ENCODE measurements around the gene CHP1.
A peak's percentile ranks its signal among the peaks of the same experiment; 100 is the strongest.
"Not testable (repeated sequence)": the region's sequence is repeated elsewhere in the genome, so short reads cannot be mapped to it uniquely, and the experiment has no call there.

CHP1 gene

DNA sequence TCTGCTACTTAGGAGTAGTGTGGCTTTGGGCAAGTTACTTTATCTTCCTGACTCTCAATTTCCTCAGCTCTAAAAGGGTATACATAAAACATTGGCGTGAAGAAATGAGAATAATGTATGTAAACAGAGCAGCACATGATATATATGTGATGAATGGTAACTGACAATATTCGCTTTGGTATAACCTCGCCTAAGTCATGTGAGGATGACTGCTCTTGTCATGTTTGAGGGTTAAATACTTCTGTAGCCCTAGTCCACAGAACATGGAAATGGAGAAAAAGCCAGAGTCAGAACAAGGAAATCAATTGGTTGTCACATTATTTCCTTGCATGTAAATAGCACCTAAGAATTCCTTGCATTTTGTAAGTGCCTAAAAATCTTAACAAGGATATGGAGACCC is 25.0 kb downstream of the CHP1 start:
- DNase-seq (ENCODE audit: extremely low read depth in 1 of 2, low read depth in 1 of 2) = no peak

DNA sequence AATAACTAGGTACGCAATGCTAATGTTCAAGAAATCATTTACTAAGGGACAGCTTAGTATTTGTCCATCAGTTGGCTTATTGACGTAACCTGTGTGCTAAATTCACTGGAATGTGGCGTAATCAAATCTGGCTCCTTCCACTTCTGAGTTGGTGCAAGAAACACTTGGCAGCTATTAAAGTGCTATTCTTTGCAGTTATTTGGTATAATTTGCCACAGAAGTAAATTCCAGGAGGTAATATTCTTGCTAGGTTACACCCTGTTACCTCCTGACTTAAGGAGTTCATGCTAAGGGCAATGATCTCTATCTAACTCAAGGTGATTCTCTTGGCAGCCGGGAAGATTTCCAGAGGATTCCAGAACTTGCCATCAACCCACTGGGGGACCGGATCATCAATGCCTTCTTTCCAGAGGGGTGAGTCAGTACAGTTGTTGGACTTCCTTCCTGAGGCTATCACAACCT is 25.5 kb downstream of the CHP1 start:
- DNase-seq (ENCODE audit: extremely low read depth in 1 of 2, low read depth in 1 of 2) = no peak

DNA sequence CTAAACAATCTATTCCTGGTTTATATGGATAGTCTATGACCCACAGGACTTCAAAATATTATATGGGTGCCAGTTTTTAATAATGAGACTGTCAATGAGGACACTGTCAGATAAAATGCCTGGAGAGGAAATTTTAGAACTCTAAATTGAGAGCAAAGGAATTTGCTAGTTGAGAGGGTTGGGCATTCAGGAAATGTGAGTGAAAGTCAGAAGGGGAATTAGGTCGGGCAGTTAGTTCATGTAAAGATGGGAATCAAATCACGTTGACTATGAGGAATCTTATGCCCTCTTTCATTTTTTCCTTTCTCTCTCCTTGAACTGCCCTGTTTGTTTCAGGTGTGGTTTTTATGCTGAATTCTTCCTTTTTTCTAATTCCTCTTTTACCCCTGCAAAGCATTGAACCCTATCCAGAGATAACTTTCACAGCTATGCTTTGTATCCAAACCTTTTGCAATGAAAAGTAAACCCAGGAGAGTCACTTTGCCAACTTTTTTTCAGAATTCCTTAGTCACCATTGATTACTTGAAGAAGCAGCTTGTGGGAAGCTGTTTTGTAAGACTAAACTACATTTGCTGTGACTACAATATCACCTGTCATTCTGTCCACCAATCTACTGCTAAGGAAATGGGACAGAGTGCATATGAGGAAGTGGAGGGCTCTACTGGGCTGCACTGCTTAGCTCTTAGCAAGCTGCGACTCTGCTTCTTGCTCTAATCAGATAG is 27.8 kb downstream of the CHP1 start:
- no peak for DNase-seq (ENCODE audit: extremely low read depth in 1 of 2, low read depth in 1 of 2)

DNA sequence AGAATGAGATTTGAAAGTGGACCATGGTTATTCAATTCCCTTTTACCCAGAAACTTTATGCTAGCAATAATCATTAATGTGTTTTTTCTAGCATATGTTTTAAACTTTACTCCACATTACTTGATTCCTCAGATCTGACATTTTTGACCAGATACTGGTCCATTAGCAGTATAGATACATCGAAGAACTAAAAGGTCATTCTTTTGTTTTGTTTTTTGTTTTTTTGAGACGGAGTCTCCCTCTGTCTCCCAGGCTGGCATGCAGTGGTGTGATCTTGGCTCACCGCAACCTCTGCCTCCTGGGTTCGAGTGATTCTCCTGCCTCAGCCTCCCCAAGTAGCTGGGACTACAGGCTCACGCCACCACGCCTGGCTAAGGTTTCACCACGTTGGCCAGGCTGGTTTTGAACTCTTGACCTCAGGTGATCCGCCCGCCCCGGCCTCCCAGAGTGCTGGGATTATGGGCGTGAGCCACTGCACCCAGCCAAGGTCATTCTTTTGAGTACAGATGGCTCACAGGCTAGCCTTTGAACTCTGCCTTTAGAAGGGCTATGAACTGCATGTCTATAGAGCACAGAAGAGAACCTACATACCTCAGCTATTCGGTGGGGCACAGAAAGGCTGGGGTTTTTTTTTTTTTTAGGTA is 28.6 kb downstream of the CHP1 start:
- DNase-seq (ENCODE audit: extremely low read depth in 1 of 2, low read depth in 1 of 2) = no peak

DNA sequence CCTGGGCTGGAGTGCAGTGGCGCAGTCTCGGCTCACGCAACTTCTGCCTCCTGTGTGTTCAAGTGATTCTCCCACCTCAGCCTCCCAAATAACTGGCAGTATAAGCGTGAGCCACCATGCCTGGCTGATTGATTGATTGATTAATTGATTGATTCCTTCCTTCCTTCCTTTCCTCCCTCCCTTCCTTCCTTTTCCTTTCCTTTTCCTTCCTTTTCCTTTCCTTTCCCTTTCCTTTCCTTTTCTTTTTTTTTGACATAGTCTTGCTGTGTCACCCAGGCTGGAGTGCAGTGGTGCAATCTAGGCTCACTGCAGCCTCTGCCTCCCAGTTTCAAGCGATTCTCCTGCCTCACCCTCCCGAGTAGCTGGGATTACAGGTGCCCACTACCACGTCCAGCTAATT is 29.9 kb downstream of the CHP1 start:
- DNase-seq (ENCODE audit: extremely low read depth in 1 of 2, low read depth in 1 of 2) = not testable (repeated sequence)

DNA sequence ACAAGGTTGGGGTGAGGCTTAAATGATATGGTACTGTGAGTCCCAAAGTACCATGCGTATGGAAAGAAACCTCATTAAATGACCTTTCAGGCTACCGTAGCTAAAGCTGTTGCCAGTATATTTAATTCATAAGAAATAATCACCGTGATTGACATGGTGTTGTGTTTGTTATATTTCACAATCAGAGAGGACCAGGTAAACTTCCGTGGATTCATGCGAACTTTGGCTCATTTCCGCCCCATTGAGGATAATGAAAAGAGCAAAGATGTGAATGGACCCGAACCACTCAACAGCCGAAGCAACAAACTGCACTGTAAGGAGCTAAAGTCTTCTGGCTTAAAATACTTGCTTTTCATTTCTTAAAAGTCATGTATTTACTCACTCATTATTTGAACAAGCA is 31.5 kb downstream of the CHP1 start:
- DNase-seq (ENCODE audit: extremely low read depth in 1 of 2, low read depth in 1 of 2) = no peak

DNA sequence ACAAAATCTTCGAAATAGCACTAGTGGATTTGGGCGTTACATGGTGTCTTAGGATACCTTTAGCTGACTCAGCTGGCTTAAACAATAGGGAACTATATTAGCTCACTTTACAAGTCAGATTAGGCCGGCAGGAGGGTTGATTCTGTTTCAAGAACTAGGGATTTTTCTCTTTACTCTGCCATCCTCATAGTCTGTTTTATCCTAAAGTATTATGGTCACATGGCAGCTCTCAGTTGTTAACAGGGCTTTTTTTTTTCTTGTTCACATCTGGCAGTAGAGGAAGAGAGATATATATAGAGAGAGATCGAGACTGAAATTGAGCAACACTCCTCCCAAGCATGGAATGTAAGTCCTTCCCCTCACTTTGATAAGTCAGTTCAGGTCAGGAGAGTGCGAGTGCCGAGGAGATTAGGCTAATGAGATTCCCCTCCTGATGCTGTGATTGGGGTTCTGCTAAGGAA is 32.9 kb downstream of the CHP1 start:
- no peak for DNase-seq (ENCODE audit: extremely low read depth in 1 of 2, low read depth in 1 of 2)

DNA sequence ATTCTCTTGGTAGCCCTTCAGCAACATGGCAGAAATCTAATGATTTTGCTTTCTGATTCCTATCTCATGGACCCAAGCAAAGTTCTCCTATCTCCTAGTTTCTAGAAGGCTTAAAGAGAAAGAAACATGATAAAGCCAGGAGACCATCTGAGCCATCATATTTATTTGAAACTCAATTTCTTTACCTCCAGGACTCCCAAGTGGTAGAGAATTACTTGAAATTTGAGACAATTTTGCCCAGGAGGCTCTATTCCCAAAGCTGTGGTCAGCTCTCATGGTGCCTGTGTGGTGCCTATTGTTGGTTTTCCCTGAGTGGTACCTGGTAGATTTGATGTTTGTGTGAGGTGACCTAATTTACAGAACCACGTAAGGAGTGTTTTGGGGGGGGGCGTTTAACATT is 38.8 kb downstream of the CHP1 start:
- no peak for DNase-seq (ENCODE audit: extremely low read depth in 1 of 2, low read depth in 1 of 2)

DNA sequence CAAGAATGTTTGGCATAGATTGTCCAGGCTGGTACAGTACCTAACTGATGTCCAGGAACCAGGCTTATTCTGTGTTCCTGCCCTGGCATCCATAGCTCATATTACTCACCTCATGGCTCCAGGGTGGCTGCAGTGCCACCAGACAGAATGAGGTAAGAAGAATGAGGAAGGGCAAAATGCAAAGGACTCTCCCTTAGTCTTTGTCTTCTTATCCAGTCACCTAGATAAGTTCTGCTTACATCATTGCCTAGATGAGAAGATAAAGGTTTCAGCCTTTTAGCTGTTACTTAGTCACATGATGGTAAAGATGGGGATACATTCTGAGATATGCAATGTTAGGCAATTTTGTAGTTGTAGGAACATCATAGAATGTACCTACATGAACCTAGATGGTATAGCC is 45.8 kb downstream of the CHP1 start:
- no peak for DNase-seq (ENCODE audit: extremely low read depth in 1 of 2, low read depth in 1 of 2)

DNA sequence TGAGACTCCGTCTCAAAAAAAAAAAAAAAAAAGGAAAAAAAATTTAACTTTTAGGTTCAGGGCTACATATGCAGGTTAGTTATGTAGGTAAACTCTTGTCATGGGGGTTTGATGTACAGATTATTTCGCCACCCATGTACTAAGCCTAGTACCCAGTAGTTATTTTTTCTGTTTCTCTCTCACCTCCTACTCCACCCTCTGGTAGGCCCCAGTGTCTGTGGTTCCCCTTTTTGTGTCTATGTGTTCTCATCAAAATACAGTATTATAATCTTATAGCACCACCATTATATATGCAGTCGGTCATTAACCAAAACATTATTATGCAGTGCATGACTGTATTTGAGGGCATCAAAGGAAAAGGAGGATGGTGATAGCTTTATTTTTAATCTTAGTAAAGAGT is 47.3 kb downstream of the CHP1 start:
- no peak for DNase-seq (ENCODE audit: extremely low read depth in 1 of 2, low read depth in 1 of 2)

DNA sequence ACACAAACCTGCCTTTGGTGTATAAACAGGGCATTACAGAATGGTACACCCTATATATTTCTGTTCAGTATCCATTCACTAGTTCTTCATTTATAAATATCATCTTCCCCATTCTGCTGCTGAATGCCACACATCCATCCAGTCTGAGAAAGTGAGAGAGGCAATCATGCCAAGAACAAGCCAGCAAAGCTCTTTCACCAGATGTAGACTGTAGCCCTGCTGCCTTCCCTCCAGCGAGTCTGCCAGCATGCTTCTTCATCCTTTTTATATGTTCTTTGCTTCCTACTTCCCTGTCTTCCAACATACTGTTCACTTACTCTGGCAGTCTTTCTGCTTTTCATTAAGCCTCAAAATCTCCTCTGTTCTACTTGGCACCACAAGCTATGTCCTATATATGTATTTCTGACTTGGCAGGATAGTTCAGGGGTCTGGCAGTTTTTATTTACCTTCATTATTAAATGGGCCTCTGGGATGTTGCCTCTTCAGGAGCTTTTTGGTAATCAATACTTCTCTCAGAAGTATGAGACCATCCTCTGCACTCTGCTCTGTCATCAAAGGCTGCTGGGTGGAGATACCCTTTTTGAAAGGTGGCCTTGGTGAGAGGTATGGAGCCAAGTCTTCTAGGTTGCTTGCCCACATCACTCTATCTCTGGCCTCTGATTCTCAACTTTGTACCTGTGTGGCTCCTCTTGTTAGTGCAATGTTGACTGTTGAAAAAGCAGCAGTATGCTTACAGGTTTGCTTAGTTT is 48.6 kb downstream of the CHP1 start:
- no peak for DNase-seq (ENCODE audit: extremely low read depth in 1 of 2, low read depth in 1 of 2)

DNA sequence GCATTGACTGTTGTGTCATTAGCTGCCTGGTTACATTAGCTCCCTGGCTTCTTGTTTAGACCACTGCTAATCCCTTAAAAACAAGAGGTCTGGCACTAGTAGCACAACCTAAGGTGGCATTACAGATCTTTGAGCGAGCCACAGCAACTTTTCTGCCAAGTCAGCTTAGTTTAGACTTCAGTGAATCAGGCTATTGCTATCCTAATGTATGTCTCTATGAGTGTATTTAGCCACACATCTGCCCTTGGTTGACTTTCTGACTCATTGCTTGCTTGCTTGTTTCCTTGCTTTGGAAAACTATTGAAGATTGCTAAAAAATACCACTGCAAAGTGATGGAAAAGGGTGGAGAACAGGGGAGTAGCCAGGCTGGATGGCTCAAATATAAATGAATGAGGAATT is 50.2 kb downstream of the CHP1 start:
- DNase-seq (ENCODE audit: extremely low read depth in 1 of 2, low read depth in 1 of 2) = no peak

DNA sequence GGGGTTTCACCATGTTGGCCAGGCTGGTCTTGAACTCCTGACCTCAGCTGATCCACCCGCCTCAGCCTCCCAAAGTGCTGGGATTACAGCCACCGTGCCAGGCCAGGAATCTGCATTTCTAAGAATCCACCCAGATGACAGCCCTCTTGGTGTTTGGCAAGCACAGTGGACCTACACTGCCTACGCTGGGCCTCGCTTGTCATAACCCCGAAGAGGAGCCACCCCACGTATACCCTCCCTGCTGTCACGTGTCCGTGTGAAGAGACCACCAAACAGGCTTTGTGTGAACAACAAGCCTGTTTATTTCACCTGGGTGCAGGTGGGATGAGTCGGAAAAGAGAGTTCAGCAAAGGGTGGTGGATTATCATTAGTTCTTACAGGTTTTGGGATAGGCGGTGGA is 51.4 kb downstream of the CHP1 start:
- not testable (repeated sequence) for DNase-seq (ENCODE audit: extremely low read depth in 1 of 2, low read depth in 1 of 2)

DNA sequence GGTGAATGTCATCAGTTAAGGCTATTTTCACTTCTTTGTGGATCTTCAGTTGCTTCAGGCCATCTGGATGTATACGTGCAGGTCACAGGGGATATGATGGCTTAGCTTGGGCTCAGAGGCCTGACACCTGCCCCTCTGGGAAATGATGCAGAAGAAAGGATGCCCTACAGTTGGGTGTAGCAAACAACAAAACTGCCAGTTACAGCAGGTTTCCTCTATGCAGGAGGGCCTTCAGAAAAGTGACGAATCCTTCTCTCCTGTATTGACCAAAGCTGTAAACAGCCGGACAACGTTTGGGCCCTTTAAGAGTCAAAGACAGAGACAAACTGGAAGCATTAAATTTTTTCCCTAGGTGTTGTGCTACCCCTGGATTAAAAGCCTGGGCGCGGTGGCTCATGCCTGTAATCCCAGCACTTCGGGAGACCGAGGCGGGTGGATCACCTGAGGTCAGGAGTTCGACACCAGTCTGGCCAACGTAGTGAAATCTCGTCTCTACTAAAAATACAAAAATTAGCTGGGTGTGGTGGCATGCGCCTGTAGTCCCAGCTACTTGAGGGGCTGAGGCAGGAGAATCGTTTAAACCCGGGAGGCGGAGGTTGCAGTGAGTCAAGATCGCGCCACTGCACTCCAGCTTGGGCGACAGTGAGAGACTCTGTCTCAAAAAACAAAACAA is 52.0 kb downstream of the CHP1 start:
- DNase-seq (ENCODE audit: extremely low read depth in 1 of 2, low read depth in 1 of 2) = not testable (repeated sequence)

DNA sequence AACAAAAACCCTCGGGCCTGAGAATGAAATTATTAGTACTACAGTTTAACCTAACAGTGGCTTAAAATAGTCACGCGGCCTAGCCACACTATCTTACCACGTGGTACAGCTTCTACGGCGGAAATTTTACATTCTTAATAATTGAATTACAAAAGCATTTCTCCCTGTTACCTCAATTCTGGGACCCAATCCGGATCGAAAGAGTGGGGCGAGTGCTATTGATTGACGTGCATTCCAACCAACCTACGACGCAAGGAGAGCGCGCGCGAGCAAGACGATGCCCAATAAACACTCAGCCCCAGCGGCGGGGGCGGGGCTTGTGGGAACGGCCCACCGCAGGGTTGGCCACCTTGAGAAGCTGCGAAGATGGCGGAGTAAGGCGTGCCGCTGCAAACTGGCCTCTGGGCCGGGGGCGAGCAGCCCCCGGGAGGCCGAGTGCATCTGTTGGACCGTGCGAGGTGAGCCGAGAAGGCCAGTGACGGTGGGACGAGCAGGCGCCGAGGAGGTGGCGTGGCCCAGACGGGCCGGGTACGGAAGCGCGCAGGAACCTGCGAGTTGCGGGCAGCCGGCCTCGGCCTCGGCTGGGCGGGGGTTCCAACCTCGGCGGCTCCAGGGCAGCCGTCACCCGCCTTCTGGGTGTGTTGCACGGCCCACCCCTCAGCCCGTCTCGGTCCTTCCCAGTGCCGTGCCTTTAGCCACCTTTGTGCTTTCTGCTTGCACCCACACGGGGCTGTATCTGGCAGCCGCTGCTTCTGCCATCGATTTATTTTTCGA is 52.8 kb downstream of the CHP1 start:
- peak; percentile 93 to 95 for DNase-seq (ENCODE audit: extremely low read depth in 1 of 2, low read depth in 1 of 2)

DNA sequence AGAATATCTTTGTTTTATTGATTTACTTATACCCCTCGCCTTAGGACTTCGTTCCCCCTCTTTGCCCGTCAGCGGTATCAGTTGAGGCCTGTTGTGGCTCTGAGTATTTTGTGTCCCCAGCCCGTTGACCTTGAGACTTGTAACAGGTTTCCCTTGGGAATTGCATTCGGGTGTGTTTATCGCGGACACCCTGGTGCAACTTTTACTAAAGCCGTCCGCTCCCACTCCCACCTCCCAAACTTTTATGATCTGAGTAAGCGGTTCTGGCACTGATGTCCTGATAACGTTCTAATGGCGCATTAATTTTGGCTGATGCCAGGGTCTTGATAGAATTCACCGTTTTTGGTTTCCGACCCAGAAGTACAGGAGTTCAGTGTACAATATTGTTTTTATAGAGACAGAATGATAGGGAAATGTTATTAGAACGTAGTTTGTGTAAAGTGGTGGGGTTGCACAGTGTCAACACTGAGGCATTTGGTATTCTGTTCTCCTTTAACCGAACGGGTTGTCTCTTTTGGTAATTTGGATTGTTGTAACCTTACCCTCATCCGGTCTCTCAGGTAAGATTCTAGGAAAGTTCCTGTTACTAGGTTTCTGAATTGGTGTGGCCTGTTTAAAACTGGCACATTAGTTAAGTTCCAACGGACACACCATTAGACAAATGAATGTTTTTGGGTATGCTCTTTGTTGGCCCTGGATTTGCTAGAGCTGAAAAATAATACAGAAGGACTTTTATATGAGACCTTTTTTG is 53.5 kb downstream of the CHP1 start:
- peak in 1 of 2 donors; percentile 1 for DNase-seq (ENCODE audit: extremely low read depth in 1 of 2, low read depth in 1 of 2)

DNA sequence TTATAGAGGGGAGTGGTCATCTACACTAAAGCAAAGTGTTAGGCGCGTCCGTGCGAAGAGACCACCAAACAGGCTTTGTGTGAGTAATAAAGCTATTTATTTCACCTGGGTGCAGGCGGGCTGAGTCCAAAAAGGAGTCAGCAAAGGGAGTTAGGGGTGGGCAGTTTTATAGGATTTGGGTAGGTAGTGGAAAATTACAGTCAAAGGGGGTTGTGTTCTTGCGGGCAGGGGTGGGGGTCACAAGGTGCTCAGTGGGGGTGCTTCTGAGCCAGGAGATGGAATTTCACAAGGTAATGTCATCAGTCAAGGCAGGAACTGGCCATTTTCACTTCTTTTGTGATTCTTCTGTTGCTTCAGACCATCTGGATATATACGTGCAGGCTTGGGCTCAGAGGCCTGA is 54.2 kb downstream of the CHP1 start:
- no peak for DNase-seq (ENCODE audit: extremely low read depth in 1 of 2, low read depth in 1 of 2)

DNA sequence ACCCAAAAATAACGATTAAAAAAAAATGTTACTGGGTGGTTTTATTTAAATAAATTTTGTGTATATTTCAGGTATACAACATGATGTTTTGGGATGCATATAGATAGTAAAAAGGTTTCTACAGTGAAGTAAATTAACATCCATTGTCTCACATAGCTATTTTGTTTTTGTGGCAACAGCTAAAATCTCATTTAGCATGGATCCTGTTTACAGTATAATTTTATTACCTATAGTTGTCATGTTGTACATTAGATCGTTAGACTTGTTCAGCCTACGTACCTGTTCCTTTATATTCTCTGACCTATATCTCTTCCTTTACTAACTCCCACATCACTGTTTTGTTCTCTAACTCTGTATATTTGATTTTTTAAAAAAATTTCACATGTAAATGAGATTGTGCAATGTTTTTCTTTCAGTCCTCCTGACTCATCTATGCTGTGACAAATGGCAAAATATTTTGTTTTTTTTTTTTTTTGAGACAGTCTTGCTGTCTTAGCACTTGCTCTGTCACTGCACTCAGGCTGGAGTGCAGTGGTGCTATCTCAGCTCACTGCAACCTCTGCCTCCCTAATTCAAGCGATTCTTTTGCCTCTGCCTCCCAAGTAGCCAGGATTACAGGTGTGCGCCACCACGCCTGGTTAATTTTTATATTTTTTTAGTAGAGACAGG is 55.7 kb downstream of the CHP1 start:
- DNase-seq (ENCODE audit: extremely low read depth in 1 of 2, low read depth in 1 of 2) = no peak

DNA sequence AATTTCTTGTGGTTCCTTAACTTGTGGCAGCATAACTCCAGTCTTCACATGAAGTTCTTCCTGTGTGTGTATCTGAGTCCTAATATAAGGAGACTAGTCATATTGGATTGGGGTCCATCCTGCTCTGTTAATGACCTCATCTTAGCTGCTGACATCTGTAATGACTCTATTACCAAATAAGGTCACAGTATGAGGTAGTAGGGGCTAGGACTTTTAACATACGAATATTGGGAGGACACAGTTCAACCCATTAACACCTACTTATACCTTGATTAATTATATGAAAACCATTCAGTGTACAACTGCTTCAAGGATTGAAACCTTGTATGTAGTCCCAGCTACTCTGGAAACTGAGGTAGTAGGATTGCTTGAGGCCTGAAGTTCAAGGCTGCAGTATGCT is 57.4 kb downstream of the CHP1 start:
- DNase-seq (ENCODE audit: extremely low read depth in 1 of 2, low read depth in 1 of 2) = no peak
